Measurements from ENCODE around the gene GLCE. TPM values are rescaled to one million over a fixed set of nuclear protein-coding genes. Genes with fewer than 3 reads are reported as not detected.
"Not testable (repeated sequence)": the region's sequence is repeated elsewhere in the genome, so short reads cannot be mapped to it uniquely, and the experiment has no call there.

Gene GLCE
- total and polyA plus RNA-seq, 4 experiments from 2014 or later = 6.1 to 9.0 (median 7.2) TPM

GRCh38 chr15:69299943-69300588 is 139.6 kb downstream of the GLCE start:
- H3K9me3 ChIP-seq (ENCODE audit: control insufficient read depth in 1 of 2, low read length in 2 of 2) = no peaks in the 10 kb centered on the region
- POLR2A ChIA-PET (ENCODE audit: partially characterized antibody) = no interaction called here
- Mint-ChIP-seq H3K27ac (no peak overlapping the region), H3K4me3 (no peak overlapping the region), H3K9me3 (no peaks in the 10 kb centered on the region), H3K36me3 (no peaks in the 10 kb centered on the region), H3K27me3 (peaks cover 20 to 55% of the 10 kb centered on the region in 2 donors), H3K4me1 (peaks cover 0 to 4% (median 3%) of the 10 kb centered on the region in 4 donors)
- H3K4me3 ChIP-seq (ENCODE audit: low read length in 2 of 2) = no peak overlapping the region
- CTCF ChIA-PET (ENCODE audit: partially characterized antibody) = interaction anchor here (0.9 kb wide), 1 partner anchor 94 kb away, joined by 3 read pairs; no protein-coding TSS in a partner anchor
- no peak for DNase-seq
- H3K36me3 ChIP-seq (ENCODE audit: insufficient read depth, low read length) = no peaks in the 10 kb centered on the region
- no peaks in the 10 kb centered on the region for H3K4me1 ChIP-seq (ENCODE audit: insufficient read depth, low read length)
- H3K27ac ChIP-seq (ENCODE audit: low read depth, low read length) = no peak overlapping the region
- intact Hi-C loops (cut with micrococcal nuclease) = no loop called here
- H3K27me3 ChIP-seq (ENCODE audit: insufficient read depth, low read length) = peaks cover 17% of the 10 kb centered on the region

- not testable (repeated sequence) for H3K4me3 Mint-ChIP-seq, H3K27ac Mint-ChIP-seq
Measured at GRCh38 chr15:69301101-69301500, 140.7 kb downstream of the GLCE start.

GRCh38 chr15:69302087-69302486 is 141.7 kb downstream of the GLCE start:
- H3K36me3 Mint-ChIP-seq; POLR2A ChIA-PET (ENCODE audit: partially characterized antibody); H3K36me3 ChIP-seq (ENCODE audit: insufficient read depth, low read length); H3K27ac ChIP-seq (ENCODE audit: low read depth, low read length); DNase-seq; H3K27ac Mint-ChIP-seq; CTCF ChIA-PET (ENCODE audit: partially characterized antibody); intact Hi-C loops (cut with micrococcal nuclease); H3K4me1 ChIP-seq (ENCODE audit: insufficient read depth, low read length); H3K9me3 ChIP-seq (ENCODE audit: control insufficient read depth in 1 of 2, low read length in 2 of 2); H3K4me1 Mint-ChIP-seq; H3K4me3 Mint-ChIP-seq; H3K9me3 Mint-ChIP-seq; H3K4me3 ChIP-seq (ENCODE audit: low read length in 2 of 2): not testable (repeated sequence)
- H3K27me3 ChIP-seq (ENCODE audit: insufficient read depth, low read length) = peaks cover 17% of the 10 kb centered on the region
- peaks cover 20 to 47% of the 10 kb centered on the region in 2 donors for H3K27me3 Mint-ChIP-seq

More at GRCh38 chr15:69301101-69301500, 140.7 kb downstream of the GLCE start:
- H3K36me3 Mint-ChIP-seq; intact Hi-C loops (cut with micrococcal nuclease); H3K9me3 ChIP-seq (ENCODE audit: control insufficient read depth in 1 of 2, low read length in 2 of 2); POLR2A ChIA-PET (ENCODE audit: partially characterized antibody); H3K27ac ChIP-seq (ENCODE audit: low read depth, low read length); H3K4me3 ChIP-seq (ENCODE audit: low read length in 2 of 2); H3K9me3 Mint-ChIP-seq; CTCF ChIA-PET (ENCODE audit: partially characterized antibody); H3K4me1 ChIP-seq (ENCODE audit: insufficient read depth, low read length); DNase-seq; H3K4me1 Mint-ChIP-seq; H3K36me3 ChIP-seq (ENCODE audit: insufficient read depth, low read length): not testable (repeated sequence)
- peaks cover 17% of the 10 kb centered on the region for H3K27me3 ChIP-seq (ENCODE audit: insufficient read depth, low read length)
- H3K27me3 Mint-ChIP-seq = peaks cover 20 to 53% of the 10 kb centered on the region in 2 donors

- Mint-ChIP-seq H3K9me3 (no peaks in the 10 kb centered on the region), H3K4me3 (no peak overlapping the region), H3K27ac (no peak overlapping the region), H3K36me3 (no peaks in the 10 kb centered on the region), H3K27me3 (peaks cover 21 to 40% of the 10 kb centered on the region in 2 donors), H3K4me1 (peaks cover 0 to 4% (median 3%) of the 10 kb centered on the region in 4 donors)
- intact Hi-C loops (cut with micrococcal nuclease) = no loop called here
- Histone ChIP-seq H3K27ac (ENCODE audit: low read depth, low read length) (no peak overlapping the region), H3K27me3 (ENCODE audit: insufficient read depth, low read length) (peaks cover 12% of the 10 kb centered on the region), H3K36me3 (ENCODE audit: insufficient read depth, low read length) (no peaks in the 10 kb centered on the region), H3K9me3 (ENCODE audit: control insufficient read depth in 1 of 2, low read length in 2 of 2) (no peaks in the 10 kb centered on the region), H3K4me3 (ENCODE audit: low read length in 2 of 2) (no peak overlapping the region), H3K4me1 (ENCODE audit: insufficient read depth, low read length) (no peaks in the 10 kb centered on the region)
- ChIA-PET CTCF (ENCODE audit: partially characterized antibody) (no interaction called here), POLR2A (ENCODE audit: partially characterized antibody) (no interaction called here)
- DNase-seq = no peak
Measured at GRCh38 chr15:69302929-69303328, 142.5 kb downstream of the GLCE start.

GRCh38 chr15:69303337-69304181 is 143.1 kb downstream of the GLCE start:
- Histone ChIP-seq H3K27ac (ENCODE audit: low read depth, low read length) (no peak overlapping the region), H3K36me3 (ENCODE audit: insufficient read depth, low read length) (no peaks in the 10 kb centered on the region), H3K9me3 (ENCODE audit: control insufficient read depth in 1 of 2, low read length in 2 of 2) (no peaks in the 10 kb centered on the region), H3K4me3 (ENCODE audit: low read length in 2 of 2) (no peak overlapping the region), H3K27me3 (ENCODE audit: insufficient read depth, low read length) (peaks cover 11% of the 10 kb centered on the region), H3K4me1 (ENCODE audit: insufficient read depth, low read length) (no peaks in the 10 kb centered on the region)
- H3K9me3 Mint-ChIP-seq = no peaks in the 10 kb centered on the region
- H3K4me1 Mint-ChIP-seq = peaks cover 0 to 4% (median 3%) of the 10 kb centered on the region in 4 donors
- intact Hi-C loops (cut with micrococcal nuclease) = no loop called here
- H3K27ac Mint-ChIP-seq = no peak overlapping the region
- H3K36me3 Mint-ChIP-seq = no peaks in the 10 kb centered on the region
- H3K27me3 Mint-ChIP-seq = peaks cover 21 to 37% of the 10 kb centered on the region in 2 donors
- ChIA-PET POLR2A (ENCODE audit: partially characterized antibody) (no interaction called here), CTCF (ENCODE audit: partially characterized antibody) (interaction anchor here (0.6 kb wide), 1 partner anchor 1524 kb away, joined by 4 read pairs; no protein-coding TSS in a partner anchor)
- H3K4me3 Mint-ChIP-seq = no peak overlapping the region
- no peak for DNase-seq

GRCh38 chr15:69304182-69304545 is 143.7 kb downstream of the GLCE start:
- Mint-ChIP-seq H3K27ac (no peak overlapping the region), H3K27me3 (peaks cover 22 to 37% of the 10 kb centered on the region in 2 donors), H3K4me1 (peaks cover 0 to 4% (median 3%) of the 10 kb centered on the region in 4 donors), H3K9me3 (no peaks in the 10 kb centered on the region), H3K36me3 (no peaks in the 10 kb centered on the region), H3K4me3 (no peak overlapping the region)
- POLR2A ChIA-PET (ENCODE audit: partially characterized antibody) = no interaction called here
- CTCF ChIA-PET (ENCODE audit: partially characterized antibody) = interaction anchor here (0.6 kb wide), 1 partner anchor 1523 kb away, joined by 4 read pairs; no protein-coding TSS in a partner anchor
- peaks cover 11% of the 10 kb centered on the region for H3K27me3 ChIP-seq (ENCODE audit: insufficient read depth, low read length)
- no peak overlapping the region for H3K27ac ChIP-seq (ENCODE audit: low read depth, low read length)
- intact Hi-C loops (cut with micrococcal nuclease) = no loop called here
- H3K4me3 ChIP-seq (ENCODE audit: low read length in 2 of 2) = no peak overlapping the region
- no peaks in the 10 kb centered on the region for H3K9me3 ChIP-seq (ENCODE audit: control insufficient read depth in 1 of 2, low read length in 2 of 2)
- H3K4me1 ChIP-seq (ENCODE audit: insufficient read depth, low read length) = no peaks in the 10 kb centered on the region
- no peaks in the 10 kb centered on the region for H3K36me3 ChIP-seq (ENCODE audit: insufficient read depth, low read length)
- no peak for DNase-seq

- H3K36me3 ChIP-seq (ENCODE audit: insufficient read depth, low read length) = no peaks in the 10 kb centered on the region
- ChIA-PET CTCF (ENCODE audit: partially characterized antibody) (no interaction called here), POLR2A (ENCODE audit: partially characterized antibody) (no interaction called here)
- no peaks in the 10 kb centered on the region for H3K9me3 ChIP-seq (ENCODE audit: control insufficient read depth in 1 of 2, low read length in 2 of 2)
- intact Hi-C loops (cut with micrococcal nuclease) = no loop called here
- Mint-ChIP-seq H3K27ac (no peak overlapping the region), H3K27me3 (peaks cover 20 to 30% of the 10 kb centered on the region in 2 donors), H3K9me3 (no peaks in the 10 kb centered on the region), H3K4me1 (peaks cover 0 to 4% (median 0%) of the 10 kb centered on the region in 4 donors), H3K4me3 (no peak overlapping the region), H3K36me3 (no peaks in the 10 kb centered on the region)
- no peak for DNase-seq
- no peak overlapping the region for H3K27ac ChIP-seq (ENCODE audit: low read depth, low read length)
- H3K4me1 ChIP-seq (ENCODE audit: insufficient read depth, low read length) = no peaks in the 10 kb centered on the region
- H3K27me3 ChIP-seq (ENCODE audit: insufficient read depth, low read length) = no peaks in the 10 kb centered on the region
- H3K4me3 ChIP-seq (ENCODE audit: low read length in 2 of 2) = no peak overlapping the region
Measured at GRCh38 chr15:69305204-69305931, 144.9 kb downstream of the GLCE start.
